Measurements from ENCODE around the gene LCE5A.
A peak's percentile ranks its signal among the peaks of the same experiment; 100 is the strongest.
"Not testable (repeated sequence)": the region's sequence is repeated elsewhere in the genome, so short reads cannot be mapped to it uniquely, and the experiment has no call there.

LCE5A gene

GRCh38 chr1:152510503-152510902, at the start of gene LCE5A:
Gene LCE5A (plus strand): TSS chr1:152510803. CDS start chr1:152511535, 732 bp downstream.
- no peak for DNase-seq (ENCODE audit: low spot score)

GRCh38 chr1:152461544-152461943, 49.1 kb upstream of the LCE5A start:
- DNase-seq (ENCODE audit: low spot score): peak; percentile 15

- no peak for DNase-seq (ENCODE audit: low spot score)
Observed at GRCh38 chr1:152462636-152463035, 48.0 kb upstream of the LCE5A start.

- DNase-seq (ENCODE audit: low spot score): no peak
Observed at GRCh38 chr1:152466217-152466616, 44.4 kb upstream of the LCE5A start.

- DNase-seq (ENCODE audit: low spot score): no peak
Observed at GRCh38 chr1:152473887-152474537, 36.6 kb upstream of the LCE5A start.

GRCh38 chr1:152479792-152480595, 30.6 kb upstream of the LCE5A start:
- peak; percentile 38 for DNase-seq (ENCODE audit: low spot score)

- no peak for DNase-seq (ENCODE audit: low spot score)
Observed at GRCh38 chr1:152481869-152482664, 28.5 kb upstream of the LCE5A start.

- DNase-seq (ENCODE audit: low spot score): no peak
Observed at GRCh38 chr1:152486400-152487006, 24.1 kb upstream of the LCE5A start.

GRCh38 chr1:152487871-152488270, 22.7 kb upstream of the LCE5A start:
- no peak for DNase-seq (ENCODE audit: low spot score)

- DNase-seq (ENCODE audit: low spot score): not testable (repeated sequence)
Observed at GRCh38 chr1:152491537-152491936, 19.1 kb upstream of the LCE5A start.

- no peak for DNase-seq (ENCODE audit: low spot score)
Observed at GRCh38 chr1:152495066-152495675, 15.4 kb upstream of the LCE5A start.

- DNase-seq (ENCODE audit: low spot score): no peak
Observed at GRCh38 chr1:152497273-152497672, 13.3 kb upstream of the LCE5A start.

GRCh38 chr1:152501704-152502103, 8.9 kb upstream of the LCE5A start:
- DNase-seq (ENCODE audit: low spot score): no peak

GRCh38 chr1:152502496-152503180, 8.0 kb upstream of the LCE5A start:
- no peak for DNase-seq (ENCODE audit: low spot score)

GRCh38 chr1:152505083-152505482, 5.5 kb upstream of the LCE5A start:
- no peak for DNase-seq (ENCODE audit: low spot score)

- no peak for DNase-seq (ENCODE audit: low spot score)
Observed at GRCh38 chr1:152506899-152507498, 3.6 kb upstream of the LCE5A start.

GRCh38 chr1:152511596-152511995, 993 bp downstream of the LCE5A start:
- DNase-seq (ENCODE audit: low spot score): no peak

GRCh38 chr1:152513081-152513480, 2.5 kb downstream of the LCE5A start:
- no peak for DNase-seq (ENCODE audit: low spot score)

- no peak for DNase-seq (ENCODE audit: low spot score)
Observed at GRCh38 chr1:152514715-152515433, 4.3 kb downstream of the LCE5A start.

GRCh38 chr1:152515434-152515783, 4.8 kb downstream of the LCE5A start:
- DNase-seq (ENCODE audit: low spot score): no peak
